Right renal cortex interstitium (tissue), 3 donors: ENCODE data around the gene CD6. TPM values are rescaled to one million over a fixed set of nuclear protein-coding genes. Genes with fewer than 3 reads are reported as not detected.

Experiments used
- DNase-seq, 3 donors: peaks; one replicate each; pipeline ENCODE4 v3.0.0-alpha.2; 2013; ENCODE audit warnings: low read depth in 3 of 3, low spot score in 2 of 3
- polyA plus RNA-seq, 3 donors: library from polyadenylated mRNA; unstranded; fragments of 120-200 nt; gene quantifications; one replicate each; pipeline ENCODE4 v1.2.1, GENCODE V29; 2013; ENCODE audit not compliant: insufficient read length in 3 of 3

Gene CD6
- polyA plus RNA-seq, 3 donors: 0.82 to 1.5 (median 1.1) TPM

- no peak for DNase-seq
Measured at GRCh38 chr11:60934790-60935605, 36.5 kb upstream of the CD6 start.

GRCh38 chr11:60935676-60936442 lies 35.6 kb upstream of the CD6 start:
- DNase-seq: no peak

DNA sequence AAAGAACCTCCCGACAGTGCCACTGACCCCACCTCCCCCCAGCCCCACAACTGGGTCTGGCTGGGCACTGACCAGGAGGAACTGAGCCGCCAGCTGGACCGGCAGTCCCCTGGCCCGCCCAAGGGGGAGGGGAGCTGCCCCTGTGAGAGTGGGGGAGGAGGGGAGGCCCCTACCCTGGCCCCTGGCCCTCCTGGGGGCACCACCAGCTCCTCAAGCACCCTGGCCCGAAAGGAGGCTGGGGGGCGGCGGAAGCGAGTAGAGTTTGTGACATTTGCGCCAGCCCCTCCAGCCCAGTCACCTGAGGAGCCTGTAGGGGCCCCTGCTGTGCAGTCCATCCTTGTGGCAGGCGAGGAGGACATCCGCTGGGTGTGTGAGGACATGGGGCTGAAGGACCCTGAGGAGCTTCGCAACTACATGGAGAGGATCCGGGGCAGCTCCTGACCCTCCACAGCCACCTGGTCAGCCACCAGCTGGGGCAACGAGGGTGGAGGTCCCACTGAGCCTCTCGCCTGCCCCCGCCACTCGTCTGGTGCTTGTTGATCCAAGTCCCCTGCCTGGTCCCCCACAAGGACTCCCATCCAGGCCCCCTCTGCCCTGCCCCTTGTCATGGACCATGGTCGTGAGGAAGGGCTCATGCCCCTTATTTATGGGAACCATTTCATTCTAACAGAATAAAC lies 34.9 kb upstream of the CD6 start:
- no peak for DNase-seq

GRCh38 chr11:60937144-60937527 lies 34.3 kb upstream of the CD6 start:
- no peak for DNase-seq

DNA sequence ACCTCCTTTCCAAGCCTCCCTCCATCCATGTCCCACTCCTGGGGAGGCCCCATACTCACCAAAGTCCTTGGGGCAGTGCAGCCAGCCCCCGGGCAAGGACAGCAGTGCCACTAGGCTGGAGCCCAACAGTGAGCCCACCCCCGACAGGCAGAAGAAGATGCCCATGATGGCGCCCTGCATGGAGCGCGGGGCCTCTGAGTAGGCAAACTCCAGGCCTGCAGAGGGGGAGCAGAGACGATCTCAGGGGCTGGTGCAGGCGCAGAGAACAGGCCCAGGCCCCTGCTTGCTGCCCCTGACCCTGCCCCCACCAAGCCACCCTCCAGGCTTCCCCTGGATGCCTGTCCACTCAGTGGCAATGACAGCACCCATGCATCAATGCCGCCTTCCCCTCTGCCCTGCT lies 33.7 kb upstream of the CD6 start:
- no peak for DNase-seq

DNA sequence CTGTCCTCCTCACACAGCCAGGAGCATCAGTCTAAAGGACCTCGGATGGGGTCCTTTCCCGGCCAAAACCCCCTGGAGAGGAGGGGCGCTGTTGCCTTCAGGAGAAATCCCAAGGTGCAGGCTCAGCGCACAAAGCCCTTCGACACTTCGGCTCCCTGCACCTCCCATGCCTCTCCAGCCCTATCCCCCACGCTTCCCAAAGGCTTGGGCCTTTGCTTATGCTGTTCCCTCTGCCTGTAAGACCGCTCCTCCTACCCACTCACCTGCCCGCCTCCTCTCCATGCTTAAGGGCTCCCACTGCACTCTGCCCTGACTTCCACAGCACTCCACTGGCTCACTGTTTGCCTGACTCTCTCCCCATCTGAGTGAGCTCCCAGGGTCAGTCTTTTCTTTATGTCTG lies 33.0 kb upstream of the CD6 start:
- DNase-seq: no peak

GRCh38 chr11:60939301-60939700 lies 32.2 kb upstream of the CD6 start:
- no peak for DNase-seq

DNA sequence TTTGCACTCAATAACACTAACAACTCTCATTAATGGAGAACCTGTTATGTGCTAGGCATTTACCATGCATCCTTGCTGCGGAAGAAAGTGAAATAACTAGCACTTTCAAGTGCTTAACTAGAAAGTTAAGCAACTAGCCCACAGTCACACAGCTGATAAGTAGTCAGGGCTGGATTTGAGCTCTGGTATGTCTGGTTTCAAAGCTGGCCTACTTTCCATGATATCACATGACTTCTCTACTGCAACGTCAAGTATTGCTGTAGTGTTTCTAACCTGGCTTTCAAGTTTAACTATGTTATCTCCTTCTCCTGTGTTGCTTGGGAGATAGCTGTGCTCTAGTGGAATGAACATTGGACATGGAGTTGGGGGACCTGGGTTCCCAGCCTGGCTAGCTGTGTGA lies 31.6 kb upstream of the CD6 start:
- DNase-seq: no peak

DNA sequence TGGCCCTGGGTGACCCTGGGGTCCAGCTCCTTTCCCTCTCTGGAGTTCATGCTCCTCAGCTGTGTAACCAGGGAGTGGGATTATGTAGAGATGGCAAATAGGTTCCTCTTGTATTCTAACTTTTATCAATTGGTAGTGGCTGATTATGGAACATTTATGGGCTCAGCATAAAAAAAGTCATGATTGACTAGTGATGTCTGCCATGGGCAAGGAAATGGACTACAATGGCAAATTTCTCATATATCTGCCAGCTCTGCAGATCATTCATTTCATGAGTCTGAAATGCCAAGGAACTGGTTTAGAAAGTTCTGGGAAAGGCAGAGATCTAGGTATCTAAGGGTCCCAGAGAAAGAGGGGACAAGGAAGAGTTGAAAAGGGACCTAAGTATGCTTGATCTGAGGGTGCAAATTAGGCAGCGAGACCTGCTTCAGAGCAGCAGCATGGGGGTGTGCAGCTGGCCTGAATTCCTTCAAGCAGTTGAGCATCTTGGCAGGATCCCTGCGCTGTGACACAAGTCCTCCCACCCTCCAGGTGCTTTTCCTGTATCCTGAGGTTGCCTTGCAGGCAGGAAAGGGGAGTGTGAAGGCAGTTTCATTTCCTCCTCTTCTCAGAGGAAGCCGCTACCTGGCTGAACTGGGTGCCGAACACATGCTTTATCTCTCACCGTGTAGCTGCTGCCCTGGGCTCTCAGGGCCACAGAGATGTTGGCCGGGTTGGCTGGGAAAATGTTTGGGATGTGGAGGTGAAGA lies 29.9 kb upstream of the CD6 start:
- DNase-seq: no peak

DNA sequence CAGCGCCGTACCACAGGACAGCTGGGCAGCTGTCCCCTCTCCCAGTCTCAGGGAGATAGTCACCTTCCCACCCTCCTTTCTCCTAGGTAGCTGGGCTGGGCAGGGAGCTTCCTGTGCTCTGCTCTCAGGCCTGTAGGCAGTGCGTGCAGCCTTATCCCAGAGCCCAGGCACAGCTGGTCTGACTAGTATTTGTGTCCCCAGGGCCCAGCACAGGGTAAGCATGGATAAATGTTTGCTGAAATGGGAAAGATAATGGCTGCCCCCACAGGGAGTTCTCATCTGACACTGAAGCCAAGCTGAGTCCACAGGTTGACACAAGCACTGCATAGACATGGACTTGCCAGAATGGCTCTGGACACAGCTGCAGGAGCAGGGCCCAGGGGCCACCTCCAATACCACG lies 29.3 kb upstream of the CD6 start:
- no peak for DNase-seq

- DNase-seq: no peak
Measured at GRCh38 chr11:60942970-60943565, 28.4 kb upstream of the CD6 start.

- no peak for DNase-seq
Measured at GRCh38 chr11:60944490-60945294, 26.8 kb upstream of the CD6 start.

DNA sequence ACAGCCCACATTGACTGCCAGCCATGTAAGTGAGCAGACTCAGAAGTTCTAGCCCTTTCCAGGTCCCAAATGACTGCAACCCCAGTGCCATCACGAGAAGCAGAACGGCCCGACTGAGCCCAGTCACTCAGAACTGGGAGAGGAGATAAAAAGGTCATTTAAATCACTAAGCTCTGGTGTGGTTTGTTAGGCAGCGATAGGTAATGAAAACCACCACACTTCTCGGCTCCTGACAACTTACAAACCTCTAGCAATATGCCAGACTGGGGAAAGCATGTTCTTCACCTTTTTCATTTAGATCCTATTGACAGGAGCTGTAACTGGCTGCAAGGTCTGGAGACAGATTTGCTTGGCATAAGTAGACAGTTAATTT lies 26.2 kb upstream of the CD6 start:
- no peak for DNase-seq

- no peak for DNase-seq
Measured at GRCh38 chr11:60946601-60947264, 24.7 kb upstream of the CD6 start.

GRCh38 chr11:60947700-60948099 lies 23.8 kb upstream of the CD6 start:
- no peak for DNase-seq

- DNase-seq: no peak
Measured at GRCh38 chr11:60948250-60948649, 23.2 kb upstream of the CD6 start.

DNA sequence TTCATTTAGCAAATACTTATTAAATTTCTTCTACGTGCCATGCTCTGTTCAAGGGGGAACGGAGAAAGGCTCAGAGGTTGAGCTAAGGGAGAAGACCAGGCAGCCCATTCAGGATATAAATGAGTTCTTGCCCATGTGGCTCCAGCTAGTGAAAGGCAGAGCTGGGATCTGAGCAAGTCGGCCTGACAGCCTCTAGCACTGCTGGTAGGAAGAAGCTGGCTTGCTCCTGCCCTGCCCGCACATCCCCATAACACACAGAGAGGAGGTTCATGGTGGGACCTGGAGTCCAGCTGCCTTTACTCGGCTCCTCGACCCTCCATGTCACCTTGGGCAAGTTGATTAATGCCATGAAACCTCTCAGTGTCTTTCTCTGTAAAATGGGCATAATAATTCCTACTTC lies 21.5 kb upstream of the CD6 start:
- DNase-seq: no peak

DNA sequence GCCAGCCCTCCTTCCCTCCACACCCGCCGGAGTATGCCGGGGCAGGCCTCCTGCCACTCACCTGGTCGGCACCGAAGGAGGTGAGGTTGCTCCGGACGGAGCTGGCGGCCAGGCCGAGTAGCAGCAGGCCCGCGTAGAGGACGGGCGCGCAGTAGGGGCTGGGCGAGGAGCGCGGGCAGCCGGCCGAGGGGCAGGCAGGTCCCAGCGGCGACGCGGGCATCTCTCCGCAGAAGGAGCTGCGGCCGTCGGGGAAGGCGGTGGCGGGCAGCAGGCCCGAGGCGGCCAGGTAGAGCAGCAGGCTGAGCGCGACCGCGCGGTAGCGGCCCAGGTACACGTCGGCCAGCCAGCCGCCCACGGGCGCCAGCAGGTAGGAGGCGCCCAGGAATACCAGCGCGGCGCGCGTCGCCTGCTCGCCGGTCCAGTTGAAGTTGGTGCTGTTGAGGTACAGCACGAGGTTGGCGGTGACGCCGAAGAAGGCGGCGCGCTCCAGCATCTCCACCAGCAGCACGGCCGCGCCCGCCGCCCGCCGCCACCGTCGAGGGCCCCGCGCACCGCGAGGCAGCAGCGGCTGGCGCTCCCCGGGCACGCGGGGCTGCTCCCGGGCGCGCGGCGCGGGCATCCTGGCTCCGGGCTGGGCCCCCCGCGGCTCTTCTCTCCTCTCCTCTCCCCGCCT lies 20.4 kb upstream of the CD6 start:
- no peak for DNase-seq

DNA sequence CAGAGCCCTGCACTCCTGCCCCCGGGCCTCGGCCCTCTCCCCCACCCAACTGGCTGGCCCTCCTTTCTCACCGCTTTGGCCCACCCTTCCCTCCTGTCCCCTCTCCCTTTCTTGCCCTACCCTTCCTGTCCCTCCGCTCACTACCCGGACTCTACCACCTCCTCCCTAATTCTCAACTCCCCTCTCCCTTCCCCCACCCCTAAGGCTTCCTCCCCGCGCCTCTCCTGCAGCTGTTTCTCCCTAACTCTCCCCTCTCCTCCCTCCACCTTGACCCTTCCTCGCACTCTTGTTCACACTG lies 19.9 kb upstream of the CD6 start:
- no peak for DNase-seq
